WI38 (cell line): Measurements from ENCODE around the gene USP10.
"Not testable (repeated sequence)": the region's sequence is repeated elsewhere in the genome, so short reads cannot be mapped to it uniquely, and the experiment has no call there.

Experiments
- H3K4me3 ChIP-seq: 2 replicates; pipeline ENCODE4 v1.5.1; 2011; ENCODE audit warnings: low read depth, mild to moderate bottlenecking, control low read depth, low read length
- TF ChIP-seq, protein P1 (sequence below): IDR thresholded peaks from 2 replicates; pipeline ENCODE4 v1.5.1; 2012; ENCODE audit warnings: low read depth, mild to moderate bottlenecking, control low read depth, low read length

USP10 gene

DNA sequence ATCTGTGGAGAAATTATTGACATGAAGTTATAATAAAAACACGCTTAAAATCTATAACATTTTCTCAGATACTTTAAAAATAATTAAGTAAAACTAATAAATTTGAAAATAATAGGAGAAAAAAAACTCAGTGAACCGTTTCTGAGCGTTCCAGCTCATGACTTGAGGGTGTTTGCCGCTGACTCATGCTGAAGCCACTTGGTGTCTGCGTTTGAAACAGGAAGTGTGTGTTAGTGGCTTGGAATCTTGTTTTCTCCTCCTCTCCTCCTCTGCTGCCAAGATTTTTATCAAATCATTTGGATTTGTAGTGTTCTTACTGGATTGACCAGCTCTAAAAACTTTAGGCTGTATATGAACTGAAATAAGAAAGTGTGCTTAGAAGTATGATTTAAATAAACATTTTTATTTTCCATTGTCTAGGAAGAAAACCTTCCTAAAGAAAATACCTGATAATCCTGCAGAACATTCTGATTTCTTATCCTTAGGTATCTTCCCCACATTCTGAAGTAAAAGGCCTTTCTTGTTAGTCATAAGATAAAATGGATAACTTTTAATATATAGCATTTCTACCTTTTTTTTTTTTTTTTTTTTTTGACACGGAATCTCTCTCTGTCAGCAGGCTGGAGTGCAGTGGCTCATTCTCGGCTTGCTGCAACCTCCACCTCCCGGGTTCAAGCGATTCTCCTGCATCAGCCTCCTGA is 30.8 kb downstream of the USP10 start:
- peak overlapping the region; percentile 51 for H3K4me3 ChIP-seq
- TF ChIP-seq, protein P1, sequence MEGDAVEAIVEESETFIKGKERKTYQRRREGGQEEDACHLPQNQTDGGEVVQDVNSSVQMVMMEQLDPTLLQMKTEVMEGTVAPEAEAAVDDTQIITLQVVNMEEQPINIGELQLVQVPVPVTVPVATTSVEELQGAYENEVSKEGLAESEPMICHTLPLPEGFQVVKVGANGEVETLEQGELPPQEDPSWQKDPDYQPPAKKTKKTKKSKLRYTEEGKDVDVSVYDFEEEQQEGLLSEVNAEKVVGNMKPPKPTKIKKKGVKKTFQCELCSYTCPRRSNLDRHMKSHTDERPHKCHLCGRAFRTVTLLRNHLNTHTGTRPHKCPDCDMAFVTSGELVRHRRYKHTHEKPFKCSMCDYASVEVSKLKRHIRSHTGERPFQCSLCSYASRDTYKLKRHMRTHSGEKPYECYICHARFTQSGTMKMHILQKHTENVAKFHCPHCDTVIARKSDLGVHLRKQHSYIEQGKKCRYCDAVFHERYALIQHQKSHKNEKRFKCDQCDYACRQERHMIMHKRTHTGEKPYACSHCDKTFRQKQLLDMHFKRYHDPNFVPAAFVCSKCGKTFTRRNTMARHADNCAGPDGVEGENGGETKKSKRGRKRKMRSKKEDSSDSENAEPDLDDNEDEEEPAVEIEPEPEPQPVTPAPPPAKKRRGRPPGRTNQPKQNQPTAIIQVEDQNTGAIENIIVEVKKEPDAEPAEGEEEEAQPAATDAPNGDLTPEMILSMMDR, result no peak

DNA sequence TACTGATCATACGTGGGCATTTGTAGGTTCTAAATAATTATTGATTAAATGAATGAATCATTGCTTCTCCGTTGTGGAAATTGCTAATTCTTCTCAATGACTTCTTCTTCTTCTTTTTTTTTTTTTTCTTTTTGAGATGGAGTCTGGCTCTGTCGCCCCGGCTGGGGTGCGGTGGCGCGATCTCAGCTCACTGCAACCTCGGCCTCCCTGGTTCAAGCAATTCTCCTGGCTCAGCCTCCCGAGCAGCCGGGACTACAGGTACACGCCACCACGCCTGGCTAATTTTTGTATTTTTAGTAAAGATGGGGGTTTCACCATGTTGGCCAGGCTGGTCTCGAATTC is 32.5 kb downstream of the USP10 start:
- H3K4me3 ChIP-seq, result not testable (repeated sequence)

- TF ChIP-seq, protein P1, result no peak
Observed at GRCh38 chr16:84732674-84733352, 33.0 kb downstream of the USP10 start.

GRCh38 chr16:84735849-84736586 is 36.2 kb downstream of the USP10 start:
- TF ChIP-seq, protein P1, result no peak
- H3K4me3 ChIP-seq, result no peak overlapping the region

More at GRCh38 chr16:84732674-84733352, 33.0 kb downstream of the USP10 start:
- no peak overlapping the region for H3K4me3 ChIP-seq

GRCh38 chr16:84737192-84738011 is 37.6 kb downstream of the USP10 start:
- TF ChIP-seq, protein P1, result no peak
- H3K4me3 ChIP-seq, result no peak overlapping the region

- no peak overlapping the region for H3K4me3 ChIP-seq
- TF ChIP-seq, protein P1, result peak; percentile 71
Observed at GRCh38 chr16:84738255-84739038, 38.6 kb downstream of the USP10 start.
